ENCODE results near the gene LRRN2. TPM values are rescaled to one million over a fixed set of nuclear protein-coding genes. Genes with fewer than 3 reads are reported as not detected.

Gene LRRN2
- total RNA-seq, 2 donors from 2014 or later, result 11.4 to 16.2 TPM

DNA sequence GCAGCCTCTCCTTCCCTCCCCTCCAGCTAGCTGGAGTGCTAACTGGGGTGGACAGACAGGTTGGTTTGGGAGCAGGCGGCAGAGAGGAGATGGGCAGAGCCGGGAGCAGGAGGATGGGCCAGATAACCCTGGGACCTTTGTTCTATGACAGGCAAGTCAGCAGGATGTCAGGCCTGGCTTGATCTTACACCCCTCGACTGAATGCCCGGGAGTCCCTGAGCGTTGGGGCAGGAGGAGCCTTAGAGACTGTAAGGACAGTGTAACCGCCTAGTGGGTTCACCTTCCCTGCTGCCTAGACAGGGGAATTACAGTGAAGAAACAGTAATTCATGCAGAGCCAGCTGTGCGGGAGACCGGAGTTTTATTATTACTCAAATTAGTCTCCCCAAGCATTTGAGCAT lies 109.1 kb downstream of the LRRN2 start:
- WGBS, 2 experiments (ENCODE audit: insufficient coverage in 1 of 2, insufficient read length in 1 of 2), result 49 to 57% methylated on average over 6 to 8 of the region's 8 CpGs
- H3K9me3 Mint-ChIP-seq, result no peaks in the 10 kb centered on the region
- H3K27ac Mint-ChIP-seq, result no peak overlapping the region
- Histone ChIP-seq H3K27me3 (ENCODE audit: control insufficient read depth, insufficient read depth, low read length, poor library complexity, severe bottlenecking) (no peaks in the 10 kb centered on the region), H3K36me3 (ENCODE audit: control insufficient read depth, insufficient read depth, low read length) (no peaks in the 10 kb centered on the region), H3K4me3 (ENCODE audit: low read length) (no peak overlapping the region), H3K4me1 (ENCODE audit: control insufficient read depth, insufficient read depth, low read length) (no peaks in the 10 kb centered on the region), H3K9ac (ENCODE audit: extremely low read depth, low read length, poor library complexity, severe bottlenecking) (no peak overlapping the region), H3K9me3 (ENCODE audit: control insufficient read depth, low read length) (no peaks in the 10 kb centered on the region), H3K27ac (ENCODE audit: low read depth, low read length) (no peak overlapping the region)
- peaks cover 2% of the 10 kb centered on the region for H3K36me3 Mint-ChIP-seq (ENCODE audit: low read depth)
- DNase-seq, result peak; percentile 72
- TF ChIP-seq, protein P1, sequence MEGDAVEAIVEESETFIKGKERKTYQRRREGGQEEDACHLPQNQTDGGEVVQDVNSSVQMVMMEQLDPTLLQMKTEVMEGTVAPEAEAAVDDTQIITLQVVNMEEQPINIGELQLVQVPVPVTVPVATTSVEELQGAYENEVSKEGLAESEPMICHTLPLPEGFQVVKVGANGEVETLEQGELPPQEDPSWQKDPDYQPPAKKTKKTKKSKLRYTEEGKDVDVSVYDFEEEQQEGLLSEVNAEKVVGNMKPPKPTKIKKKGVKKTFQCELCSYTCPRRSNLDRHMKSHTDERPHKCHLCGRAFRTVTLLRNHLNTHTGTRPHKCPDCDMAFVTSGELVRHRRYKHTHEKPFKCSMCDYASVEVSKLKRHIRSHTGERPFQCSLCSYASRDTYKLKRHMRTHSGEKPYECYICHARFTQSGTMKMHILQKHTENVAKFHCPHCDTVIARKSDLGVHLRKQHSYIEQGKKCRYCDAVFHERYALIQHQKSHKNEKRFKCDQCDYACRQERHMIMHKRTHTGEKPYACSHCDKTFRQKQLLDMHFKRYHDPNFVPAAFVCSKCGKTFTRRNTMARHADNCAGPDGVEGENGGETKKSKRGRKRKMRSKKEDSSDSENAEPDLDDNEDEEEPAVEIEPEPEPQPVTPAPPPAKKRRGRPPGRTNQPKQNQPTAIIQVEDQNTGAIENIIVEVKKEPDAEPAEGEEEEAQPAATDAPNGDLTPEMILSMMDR (conservative IDR thresholded peaks at IDR 0.05), result peak; percentile 17
- H3K27me3 Mint-ChIP-seq (ENCODE audit: insufficient read depth), result peaks cover 6% of the 10 kb centered on the region
- no peak overlapping the region for H3K4me3 Mint-ChIP-seq
- peaks cover 43% of the 10 kb centered on the region for H3K4me1 Mint-ChIP-seq

DNA sequence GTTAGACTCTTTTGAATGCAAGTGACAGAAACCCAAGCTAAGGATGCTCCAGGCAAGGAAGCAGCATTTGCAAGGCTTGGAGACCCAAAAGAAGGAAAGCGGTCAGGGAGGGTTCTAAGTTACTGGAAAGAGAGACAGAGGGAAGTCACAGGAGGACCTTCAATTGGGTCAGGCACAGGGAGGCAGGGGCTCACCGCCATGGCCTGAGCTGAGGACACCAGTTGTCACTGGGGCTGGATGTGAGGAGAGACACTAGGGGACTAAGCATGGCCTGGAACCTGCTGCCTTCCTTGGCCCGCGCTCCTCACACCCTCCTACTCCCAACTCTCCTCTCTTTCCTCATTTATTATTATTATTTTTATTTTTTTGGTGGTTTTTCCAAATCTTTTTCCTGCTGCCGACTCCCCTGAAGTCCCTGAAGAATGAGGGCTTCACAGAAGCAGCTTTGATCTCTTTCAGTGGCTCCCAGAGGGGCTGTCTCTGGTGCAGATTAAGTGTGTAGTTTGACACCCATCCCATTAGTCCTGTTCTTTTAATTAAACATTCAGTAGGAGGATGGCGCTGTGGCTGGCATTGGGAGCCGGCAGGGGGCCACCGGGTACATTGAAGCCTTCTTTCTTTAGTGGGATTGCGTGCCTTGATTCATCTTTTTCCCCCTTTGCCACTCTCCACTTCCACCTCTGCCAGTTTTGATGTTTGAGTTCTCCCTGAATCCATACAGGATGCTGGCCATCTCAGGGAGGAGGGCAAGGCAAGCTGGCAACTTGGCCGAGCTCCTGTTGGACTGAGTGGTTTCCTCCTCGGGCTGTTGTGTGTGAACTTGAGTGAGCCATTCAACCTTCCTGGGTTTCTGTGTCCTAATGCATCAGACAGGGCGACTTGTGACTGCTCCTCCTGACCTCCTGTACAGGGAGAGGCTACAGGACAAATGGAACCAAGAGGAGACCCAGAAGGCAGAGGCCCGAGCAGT lies 110.0 kb downstream of the LRRN2 start:
- no peaks in the 10 kb centered on the region for H3K9me3 ChIP-seq (ENCODE audit: control insufficient read depth, low read length)
- TF ChIP-seq, protein P1 (conservative IDR thresholded peaks at IDR 0.05), result no peak
- H3K27me3 Mint-ChIP-seq (ENCODE audit: insufficient read depth), result peaks cover 6% of the 10 kb centered on the region

DNA sequence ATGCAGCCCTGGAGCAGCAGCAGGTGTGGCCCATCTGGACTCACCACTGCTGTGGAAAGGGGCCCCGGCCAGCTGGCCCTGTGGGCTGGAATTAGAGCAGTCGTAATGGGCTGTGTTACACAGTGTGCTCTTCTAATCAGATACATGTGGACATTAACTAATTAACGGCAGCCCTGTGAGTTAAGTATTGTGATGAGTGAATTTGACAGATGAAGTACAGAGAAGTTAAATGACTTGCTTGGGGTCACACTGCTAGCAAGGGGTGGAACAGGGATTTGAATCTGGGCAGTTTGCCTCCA lies 110.7 kb downstream of the LRRN2 start:
- H3K36me3 Mint-ChIP-seq (ENCODE audit: low read depth), result peaks cover 8% of the 10 kb centered on the region
- Histone ChIP-seq H3K4me1 (ENCODE audit: control insufficient read depth, insufficient read depth, low read length) (no peaks in the 10 kb centered on the region), H3K9ac (ENCODE audit: extremely low read depth, low read length, poor library complexity, severe bottlenecking) (no peak overlapping the region), H3K27me3 (ENCODE audit: control insufficient read depth, insufficient read depth, low read length, poor library complexity, severe bottlenecking) (no peaks in the 10 kb centered on the region), H3K36me3 (ENCODE audit: control insufficient read depth, insufficient read depth, low read length) (no peaks in the 10 kb centered on the region), H3K27ac (ENCODE audit: low read depth, low read length) (no peak overlapping the region), H3K9me3 (ENCODE audit: control insufficient read depth, low read length) (no peaks in the 10 kb centered on the region), H3K4me3 (ENCODE audit: low read length) (no peak overlapping the region)
- peaks cover 43% of the 10 kb centered on the region for H3K4me1 Mint-ChIP-seq
- TF ChIP-seq, protein P1 (conservative IDR thresholded peaks at IDR 0.05), result no peak
- H3K9me3 Mint-ChIP-seq, result no peaks in the 10 kb centered on the region
- no peak for DNase-seq
- 72 to 83% methylated on average over 1 to 3 of the region's 3 CpGs for WGBS, 2 experiments (ENCODE audit: insufficient coverage in 1 of 2, insufficient read length in 1 of 2)
- no peak overlapping the region for H3K4me3 Mint-ChIP-seq
- peaks cover 6% of the 10 kb centered on the region for H3K27me3 Mint-ChIP-seq (ENCODE audit: insufficient read depth)
- H3K27ac Mint-ChIP-seq, result no peak overlapping the region

More for the DNA sequence above, 110.0 kb downstream of the LRRN2 start:
- Histone ChIP-seq H3K4me3 (ENCODE audit: low read length) (no peak overlapping the region), H3K9ac (ENCODE audit: extremely low read depth, low read length, poor library complexity, severe bottlenecking) (no peak overlapping the region), H3K27ac (ENCODE audit: low read depth, low read length) (no peak overlapping the region), H3K27me3 (ENCODE audit: control insufficient read depth, insufficient read depth, low read length, poor library complexity, severe bottlenecking) (no peaks in the 10 kb centered on the region), H3K36me3 (ENCODE audit: control insufficient read depth, insufficient read depth, low read length) (no peaks in the 10 kb centered on the region), H3K4me1 (ENCODE audit: control insufficient read depth, insufficient read depth, low read length) (no peaks in the 10 kb centered on the region)
- no peaks in the 10 kb centered on the region for H3K9me3 Mint-ChIP-seq
- 91 to 93% methylated on average over 6 to 13 of the region's 13 CpGs for WGBS, 2 experiments (ENCODE audit: insufficient coverage in 1 of 2, insufficient read length in 1 of 2)
- H3K36me3 Mint-ChIP-seq (ENCODE audit: low read depth), result peaks cover 3% of the 10 kb centered on the region
- no peak overlapping the region for H3K27ac Mint-ChIP-seq
- H3K4me3 Mint-ChIP-seq, result no peak overlapping the region
- no peak for DNase-seq
- peaks cover 43% of the 10 kb centered on the region for H3K4me1 Mint-ChIP-seq
